ENCODE data around the gene ADCY10.

- TF ChIP-seq CTCF (IDR thresholded peaks at IDR 0.05) (no peak), POLR2A (IDR thresholded peaks at IDR 0.05) (no peak), POLR2AphosphoS5 (IDR thresholded peaks at IDR 0.05; ENCODE audit: insufficient read depth in 1 of 2, low read depth in 1 of 2) (no peak)
Observed at GRCh38 chr1:167957710-167958109, 43.8 kb upstream of the ADCY10 start.

Measured in vagina (tissue), 2 donors.